ENCODE data around the gene LARP7.

- TF ChIP-seq CTCF (IDR thresholded peaks at IDR 0.05): no peak
- no peak for TF ChIP-seq POLR2A (IDR thresholded peaks at IDR 0.05)
These were observed 44.1 kb downstream of the LARP7 start for GRCh38 chr4:112680996-112681395.

All from thyroid gland (tissue), 4 donors.